ENCODE results near the gene DDX28. TPM values are rescaled to one million over a fixed set of nuclear protein-coding genes. Genes with fewer than 3 reads are reported as not detected.

The DDX28 gene
- total and polyA plus RNA-seq, 10 of the 15 experiments (the other 5 are each of a cell fraction or from before 2014, with no cell fraction given), result 3.6 to 40.4 (median 20.0) TPM

DNA sequence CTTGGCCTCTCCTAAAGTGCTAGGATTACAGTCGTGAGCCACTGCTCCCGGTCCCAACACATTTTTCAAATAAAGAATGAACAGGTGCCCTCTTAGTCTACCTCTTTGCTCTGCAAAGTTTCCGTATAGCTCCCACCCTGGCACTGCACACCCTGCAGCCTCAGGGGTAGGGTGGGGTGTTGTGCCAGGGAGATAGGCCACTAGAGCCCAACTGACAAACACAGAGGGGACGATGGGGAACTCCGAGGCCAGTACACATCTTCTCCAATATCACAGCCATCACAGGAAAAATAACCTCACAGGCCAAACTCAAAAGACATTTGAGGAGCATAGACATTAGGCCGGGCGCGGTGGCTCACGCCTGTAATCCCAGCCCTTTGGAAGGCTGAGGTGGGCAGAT lies 51.9 kb downstream of the DDX28 start:
- ChIA-PET POLR2A (interaction anchor here (0.8 kb wide), 1 partner anchor 12 kb away, joined by 3 read pairs; no protein-coding TSS in a partner anchor), SMC1A (ENCODE audit: uncharacterized antibody, unreplicated experiment) (interaction anchor here (0.6 kb wide), 1 partner anchor 833 kb away, joined by 3 read pairs; no protein-coding TSS in a partner anchor)
- TF ChIP-seq BRCA1 (IDR thresholded peaks at IDR 0.05; ENCODE audit: low read depth, low read length), result no peak
- no peak for TF ChIP-seq MAX (IDR thresholded peaks at IDR 0.05; ENCODE audit: low read depth, low read length)
- TF ChIP-seq HDAC6 (IDR thresholded peaks at IDR 0.05; ENCODE audit: unreplicated experiment), result no peak
- no peak for TF ChIP-seq CHD1 (IDR thresholded peaks at IDR 0.05; ENCODE audit: low read depth, low read length)
- TF ChIP-seq SMAD1 (IDR thresholded peaks at IDR 0.05; ENCODE audit: low read depth, partially characterized antibody), result no peak
- TF ChIP-seq IRF4 (IDR thresholded peaks at IDR 0.05; ENCODE audit: low read depth, low read length), result no peak
- TF ChIP-seq MXI1 (IDR thresholded peaks at IDR 0.05; ENCODE audit: low read depth, low read length), result no peak
- TF ChIP-seq MEF2A (IDR thresholded peaks at IDR 0.05; ENCODE audit: insufficient read depth, low read depth, low read length), result no peak

More for the DNA sequence above, 51.9 kb downstream of the DDX28 start:
- ChIA-PET CTCF (interaction anchor here (0.9 kb wide), 1 partner anchor 14 kb away, joined by 3 read pairs; no protein-coding TSS in a partner anchor), RAD21 (ENCODE audit: unreplicated experiment) (no interaction called here)
- Histone ChIP-seq H3K9me3 (replicated peaks; ENCODE audit: control insufficient read depth, insufficient read depth, low read length) (no peaks in the 10 kb centered on the region), H3K9ac (ENCODE audit: control insufficient read depth, insufficient read depth, low read length) (no peak overlapping the region), H3K79me2 (ENCODE audit: control insufficient read depth, insufficient read depth, low read length) (peaks cover 20% of the 10 kb centered on the region), H3K4me3 (no peak overlapping the region), H4K20me1 (ENCODE audit: control insufficient read depth, insufficient read depth) (no peaks in the 10 kb centered on the region), H3K27ac (ENCODE audit: control insufficient read depth, insufficient read depth) (no peak overlapping the region), H2AFZ (ENCODE audit: control insufficient read depth, low read depth, low read length) (no peak overlapping the region), H3K4me1 (ENCODE audit: control insufficient read depth, insufficient read depth, low read length) (peaks cover 34% of the 10 kb centered on the region), H3K4me2 (ENCODE audit: control insufficient read depth, insufficient read depth) (no peak overlapping the region), H3K27me3 (replicated peaks in 1 of 2; ENCODE audit: control insufficient read depth in 2 of 2, insufficient read depth in 2 of 2, low read length in 1 of 2) (no peaks in the 10 kb centered on the region), H3K36me3 (ENCODE audit: control insufficient read depth in 2 of 2, insufficient read depth in 2 of 2, low read length in 1 of 2) (no peaks in the 10 kb centered on the region)
- intact Hi-C loops (cut with micrococcal nuclease; ENCODE audit: unreplicated experiment), result no loop called here
- 90% methylated on average over 9 of the region's 9 CpGs for WGBS (ENCODE audit: insufficient coverage, insufficient replicate concordance, low lambda C conversion rate, missing lambda C conversion rate)
- in situ Hi-C loops (cut with MboI), result no loop called here
- ATAC-seq (no peak), DNase-seq (ENCODE audit: low read depth, low spot score) (no peak), FAIRE-seq (no peak)
- no TSS peak for BruUV-seq (replicated peaks)

Small RNA genes lying within 50 kb of the gene (small RNA-seq; reads per million reads assigned to genes)
- not detected for gene RNU6-359P

Other genes starting within 250 kb of the DDX28 start
Only the 7 nearest of the 20 such genes appear.
- gene LCAT, start 79.1 kb downstream of the DDX28 start, total RNA-seq (2014; rRNA removed), result 3.8 and 5.2 TPM in 2 replicates
- 2.3 and 3.1 TPM in 2 replicates for gene LCAT, start 79.1 kb downstream of the DDX28 start, total RNA-seq (2014; rRNA removed; fragmentation: Illumina TruSeq; extraction: Trizol)
- 8.2 and 11.7 TPM in 2 replicates for gene LCAT, start 79.1 kb downstream of the DDX28 start, total RNA-seq (2021)
- gene LCAT, start 79.1 kb downstream of the DDX28 start, polyA plus RNA-seq (2011; rRNA removed), result 1.2 and 2.6 TPM in 2 replicates
- 0.92 and 3.4 TPM in 2 replicates for gene LCAT, start 79.1 kb downstream of the DDX28 start, polyA plus RNA-seq (2014; fragmentation: Illumina TruSeq; extraction: Trizol)
- under 1 TPM; 0.61 to 0.71 TPM for gene LCAT, start 79.1 kb downstream of the DDX28 start, polyA plus RNA-seq (2014; fragmentation: Nextera tagmentation; extraction: Ambion mirVana)
- 6.5 and 11.7 TPM in 2 replicates for gene LCAT, start 79.1 kb downstream of the DDX28 start, polyA plus RNA-seq (2014; rRNA removed)
- gene LCAT, start 79.1 kb downstream of the DDX28 start, polyA plus RNA-seq (2016; fragmentation: Nextera tagmentation; extraction: Ambion mirVana), result 1 to 10 TPM; 3.3 TPM
- 13.7 and 14.5 TPM in 2 replicates for gene SLC12A4, start 54.6 kb downstream of the DDX28 start, total RNA-seq (2014; rRNA removed)
- 9.2 and 11.3 TPM in 2 replicates for gene SLC12A4, start 54.6 kb downstream of the DDX28 start, total RNA-seq (2014; rRNA removed; fragmentation: Illumina TruSeq; extraction: Trizol)
- 33.9 and 39.9 TPM in 2 replicates for gene SLC12A4, start 54.6 kb downstream of the DDX28 start, total RNA-seq (2021)
- gene SLC12A4, start 54.6 kb downstream of the DDX28 start, polyA plus RNA-seq (2011; rRNA removed), result 6.8 and 14.0 TPM in 2 replicates
- gene SLC12A4, start 54.6 kb downstream of the DDX28 start, polyA plus RNA-seq (2014; fragmentation: Illumina TruSeq; extraction: Trizol), result 11.5 and 14.0 TPM in 2 replicates
- gene SLC12A4, start 54.6 kb downstream of the DDX28 start, polyA plus RNA-seq (2014; fragmentation: Nextera tagmentation; extraction: Ambion mirVana), result 1 to 10 TPM in 1 of 2 experiments, under 1 TPM in 1; 0.95 to 1.7 TPM
- 17.5 and 18.7 TPM in 2 replicates for gene SLC12A4, start 54.6 kb downstream of the DDX28 start, polyA plus RNA-seq (2014; rRNA removed)
- gene SLC12A4, start 54.6 kb downstream of the DDX28 start, polyA plus RNA-seq (2016; fragmentation: Nextera tagmentation; extraction: Ambion mirVana), result 10 to 100 TPM; 18.6 to 18.7 TPM
- gene DPEP3, start 42.7 kb downstream of the DDX28 start, total RNA-seq (2014; rRNA removed), result 0.11 TPM in 1 of 2 replicates, not detected in the other
- gene DPEP3, start 42.7 kb downstream of the DDX28 start, total RNA-seq (2014; rRNA removed; fragmentation: Illumina TruSeq; extraction: Trizol), result not detected in 2 replicates
- gene DPEP3, start 42.7 kb downstream of the DDX28 start, total RNA-seq (2021), result not detected in 2 replicates
- not detected in 2 replicates for gene DPEP3, start 42.7 kb downstream of the DDX28 start, polyA plus RNA-seq (2011; rRNA removed)
- not detected in 2 replicates for gene DPEP3, start 42.7 kb downstream of the DDX28 start, polyA plus RNA-seq (2014; fragmentation: Illumina TruSeq; extraction: Trizol)
- gene DPEP3, start 42.7 kb downstream of the DDX28 start, polyA plus RNA-seq (2014; fragmentation: Nextera tagmentation; extraction: Ambion mirVana), result not detected
- not detected in 2 replicates for gene DPEP3, start 42.7 kb downstream of the DDX28 start, polyA plus RNA-seq (2014; rRNA removed)
- not detected for gene DPEP3, start 42.7 kb downstream of the DDX28 start, polyA plus RNA-seq (2016; fragmentation: Nextera tagmentation; extraction: Ambion mirVana)
- 2.8 and 3.4 TPM in 2 replicates for gene DPEP2, start 23.7 kb downstream of the DDX28 start, total RNA-seq (2014; rRNA removed)
- gene DPEP2, start 23.7 kb downstream of the DDX28 start, total RNA-seq (2014; rRNA removed; fragmentation: Illumina TruSeq; extraction: Trizol), result 0.78 and 1.0 TPM in 2 replicates
- gene DPEP2, start 23.7 kb downstream of the DDX28 start, total RNA-seq (2021), result 1.9 and 2.7 TPM in 2 replicates
- gene DPEP2, start 23.7 kb downstream of the DDX28 start, polyA plus RNA-seq (2011; rRNA removed), result 0.04 TPM in 1 of 2 replicates, not detected in the other
- 1.5 and 1.9 TPM in 2 replicates for gene DPEP2, start 23.7 kb downstream of the DDX28 start, polyA plus RNA-seq (2014; fragmentation: Illumina TruSeq; extraction: Trizol)
- gene DPEP2, start 23.7 kb downstream of the DDX28 start, polyA plus RNA-seq (2014; fragmentation: Nextera tagmentation; extraction: Ambion mirVana), result 1 to 10 TPM in 1 of 2 experiments, under 1 TPM in 1; 0.74 to 1.1 TPM
- 2.4 and 2.5 TPM in 2 replicates for gene DPEP2, start 23.7 kb downstream of the DDX28 start, polyA plus RNA-seq (2014; rRNA removed)
- 1 to 10 TPM; 2.5 to 4.0 TPM for gene DPEP2, start 23.7 kb downstream of the DDX28 start, polyA plus RNA-seq (2016; fragmentation: Nextera tagmentation; extraction: Ambion mirVana)
- gene DPEP2NB, start 7.3 kb downstream of the DDX28 start, total RNA-seq (2014; rRNA removed), result not detected in 2 replicates
- not detected in 2 replicates for gene DPEP2NB, start 7.3 kb downstream of the DDX28 start, total RNA-seq (2014; rRNA removed; fragmentation: Illumina TruSeq; extraction: Trizol)
- not detected in 2 replicates for gene DPEP2NB, start 7.3 kb downstream of the DDX28 start, total RNA-seq (2021)
- not detected in 2 replicates for gene DPEP2NB, start 7.3 kb downstream of the DDX28 start, polyA plus RNA-seq (2011; rRNA removed)
- not detected in 2 replicates for gene DPEP2NB, start 7.3 kb downstream of the DDX28 start, polyA plus RNA-seq (2014; fragmentation: Illumina TruSeq; extraction: Trizol)
- gene DPEP2NB, start 7.3 kb downstream of the DDX28 start, polyA plus RNA-seq (2014; fragmentation: Nextera tagmentation; extraction: Ambion mirVana), result not detected
- not detected in 2 replicates for gene DPEP2NB, start 7.3 kb downstream of the DDX28 start, polyA plus RNA-seq (2014; rRNA removed)
- not detected for gene DPEP2NB, start 7.3 kb downstream of the DDX28 start, polyA plus RNA-seq (2016; fragmentation: Nextera tagmentation; extraction: Ambion mirVana)
- gene DUS2, start 52 bp upstream of the DDX28 start, total RNA-seq (2014; rRNA removed), result 28.7 and 33.5 TPM in 2 replicates
- 25.8 and 26.4 TPM in 2 replicates for gene DUS2, start 52 bp upstream of the DDX28 start, total RNA-seq (2014; rRNA removed; fragmentation: Illumina TruSeq; extraction: Trizol)
- gene DUS2, start 52 bp upstream of the DDX28 start, total RNA-seq (2021), result 25.2 and 28.1 TPM in 2 replicates
- 12.4 and 17.9 TPM in 2 replicates for gene DUS2, start 52 bp upstream of the DDX28 start, polyA plus RNA-seq (2011; rRNA removed)
- 18.9 and 24.6 TPM in 2 replicates for gene DUS2, start 52 bp upstream of the DDX28 start, polyA plus RNA-seq (2014; fragmentation: Illumina TruSeq; extraction: Trizol)
- gene DUS2, start 52 bp upstream of the DDX28 start, polyA plus RNA-seq (2014; fragmentation: Nextera tagmentation; extraction: Ambion mirVana), result 1 to 10 TPM; 4.8 to 7.8 TPM
- gene DUS2, start 52 bp upstream of the DDX28 start, polyA plus RNA-seq (2014; rRNA removed), result 21.7 and 23.0 TPM in 2 replicates
- 10 to 100 TPM; 28.9 to 32.3 TPM for gene DUS2, start 52 bp upstream of the DDX28 start, polyA plus RNA-seq (2016; fragmentation: Nextera tagmentation; extraction: Ambion mirVana)
- gene NFATC3, start 62.1 kb upstream of the DDX28 start, total RNA-seq (2014; rRNA removed), result 25.8 and 27.6 TPM in 2 replicates
- gene NFATC3, start 62.1 kb upstream of the DDX28 start, total RNA-seq (2014; rRNA removed; fragmentation: Illumina TruSeq; extraction: Trizol), result 21.2 and 23.2 TPM in 2 replicates
- 37.6 and 37.8 TPM in 2 replicates for gene NFATC3, start 62.1 kb upstream of the DDX28 start, total RNA-seq (2021)
- 31.3 and 34.7 TPM in 2 replicates for gene NFATC3, start 62.1 kb upstream of the DDX28 start, polyA plus RNA-seq (2011; rRNA removed)
- 24.4 and 29.5 TPM in 2 replicates for gene NFATC3, start 62.1 kb upstream of the DDX28 start, polyA plus RNA-seq (2014; fragmentation: Illumina TruSeq; extraction: Trizol)
- 1 to 10 TPM; 4.2 to 5.5 TPM for gene NFATC3, start 62.1 kb upstream of the DDX28 start, polyA plus RNA-seq (2014; fragmentation: Nextera tagmentation; extraction: Ambion mirVana)
- 20.9 and 23.6 TPM in 2 replicates for gene NFATC3, start 62.1 kb upstream of the DDX28 start, polyA plus RNA-seq (2014; rRNA removed)
- 10 to 100 TPM; 25.4 to 32.2 TPM for gene NFATC3, start 62.1 kb upstream of the DDX28 start, polyA plus RNA-seq (2016; fragmentation: Nextera tagmentation; extraction: Ambion mirVana)

All from GM12878 (cell line).